GOT3 (cell line): ENCODE measurements around the gene HECTD2.
"Not testable (repeated sequence)": the region's sequence is repeated elsewhere in the genome, so short reads cannot be mapped to it uniquely, and the experiment has no call there.

ENCODE experiments used
- DNase-seq: peaks from one replicate; lab custom pipeline; 2025; ENCODE audit warnings: mixed read lengths; lab: John Stamatoyannopoulos, UW

HECTD2 gene

DNA sequence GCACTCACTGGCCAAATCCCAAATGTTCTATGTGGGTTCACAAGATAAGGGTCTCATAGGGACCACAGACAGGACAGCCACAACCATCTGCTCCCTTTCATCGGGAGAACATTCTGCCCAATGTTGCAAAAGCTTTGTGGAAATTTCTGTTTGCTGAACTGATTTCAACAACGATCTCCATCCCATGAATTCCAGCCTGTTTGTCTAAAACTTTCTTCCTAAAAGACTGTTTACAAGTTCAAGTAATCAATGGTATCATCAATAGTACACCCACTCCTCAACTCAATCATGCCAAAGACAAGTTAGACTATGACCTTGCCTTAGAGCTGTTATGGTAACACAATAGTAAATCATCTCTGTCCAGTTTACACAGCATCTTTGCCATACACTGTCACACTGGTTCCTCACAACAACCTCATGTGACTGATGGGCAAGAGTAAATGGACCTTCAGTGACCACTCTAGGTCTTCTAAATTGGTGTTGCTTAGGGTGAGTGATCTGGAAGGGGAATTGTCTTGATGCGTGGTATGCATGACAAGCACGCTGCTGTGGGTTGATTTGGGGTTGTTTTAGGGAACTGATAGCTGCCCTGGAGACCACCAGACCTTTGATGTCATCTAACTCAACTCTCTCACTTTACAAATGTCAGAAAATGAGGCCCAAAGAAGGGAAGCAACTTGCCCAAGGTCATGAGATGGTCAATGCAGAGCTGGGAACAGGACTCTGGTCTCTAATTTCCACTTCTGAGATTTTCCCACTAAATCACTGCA is 127.7 kb downstream of the HECTD2 start:
- no peak for DNase-seq

DNA sequence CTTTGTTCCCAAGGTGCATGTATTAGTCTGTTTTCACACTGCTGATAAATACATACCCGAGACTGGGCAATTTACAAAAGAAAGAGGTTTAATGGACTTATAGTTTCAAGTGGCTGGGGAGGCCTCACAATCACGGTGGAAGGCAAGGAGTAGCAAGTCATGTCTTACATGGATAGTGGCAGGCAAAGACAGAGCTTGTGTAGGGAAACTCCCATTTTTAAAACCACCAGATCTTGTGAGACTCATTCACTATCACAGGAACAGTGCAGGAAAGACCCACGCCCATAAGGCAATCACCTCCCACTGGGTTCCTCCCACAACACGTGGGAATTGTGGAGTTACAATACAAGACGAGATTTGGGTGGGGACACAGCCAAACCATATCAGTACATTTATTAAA is 129.8 kb downstream of the HECTD2 start:
- no peak for DNase-seq

DNA sequence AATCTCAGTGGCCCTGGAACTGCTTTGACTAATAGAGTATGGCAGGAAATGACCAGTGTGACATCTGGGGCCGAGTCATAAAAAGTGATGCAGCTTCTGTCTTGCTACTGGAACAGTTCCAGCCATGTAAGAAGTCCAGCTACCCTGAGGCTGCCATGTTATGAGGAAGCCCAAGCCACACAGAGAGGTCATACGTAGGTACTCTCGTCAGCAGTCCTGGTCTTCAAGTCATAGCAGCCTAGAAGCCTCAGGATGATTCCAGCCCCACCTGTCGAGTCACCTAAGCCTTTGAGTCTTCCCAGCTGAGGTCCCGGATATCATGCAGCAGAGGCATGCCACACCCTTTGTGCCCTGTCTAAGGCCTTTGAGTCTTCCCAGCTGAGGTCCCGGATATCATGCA is 130.6 kb downstream of the HECTD2 start:
- DNase-seq, result no peak

DNA sequence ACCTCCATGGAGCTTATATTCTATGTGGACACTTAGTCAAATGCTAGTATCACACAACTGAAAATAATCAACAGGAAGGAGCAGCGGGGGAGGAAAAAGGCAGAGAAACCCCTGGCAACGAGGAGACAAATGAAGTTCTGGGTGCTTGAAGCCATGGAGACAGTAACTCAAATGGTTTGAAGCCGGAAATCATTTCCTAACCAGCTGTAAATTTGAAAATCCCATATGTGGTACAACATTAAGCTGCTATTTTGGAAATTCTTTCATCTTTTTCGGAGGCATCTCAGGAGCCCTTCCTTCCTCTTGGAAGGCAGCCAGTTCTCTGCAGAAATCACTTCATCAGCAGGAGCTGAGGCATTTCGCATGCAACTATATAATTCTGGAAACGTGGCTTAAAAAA is 131.3 kb downstream of the HECTD2 start:
- no peak for DNase-seq

DNA sequence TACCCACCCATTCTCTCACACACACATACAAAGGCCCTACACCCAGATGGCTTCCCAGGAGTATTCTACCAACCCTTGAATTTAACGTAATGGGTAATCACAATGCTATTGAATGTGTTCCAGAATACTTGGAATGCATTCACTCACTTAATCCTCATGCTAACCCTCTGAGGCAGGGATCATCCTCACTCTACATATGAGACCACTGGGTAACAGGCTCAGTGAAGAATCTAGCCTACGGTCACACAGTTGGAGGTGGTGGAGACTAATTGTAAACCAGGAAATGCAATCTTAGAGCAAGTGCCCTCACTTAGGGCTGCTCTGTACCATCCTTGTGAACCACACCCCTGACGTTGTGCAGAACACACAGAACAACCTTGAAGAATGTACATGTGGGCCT is 135.2 kb downstream of the HECTD2 start:
- no peak for DNase-seq

DNA sequence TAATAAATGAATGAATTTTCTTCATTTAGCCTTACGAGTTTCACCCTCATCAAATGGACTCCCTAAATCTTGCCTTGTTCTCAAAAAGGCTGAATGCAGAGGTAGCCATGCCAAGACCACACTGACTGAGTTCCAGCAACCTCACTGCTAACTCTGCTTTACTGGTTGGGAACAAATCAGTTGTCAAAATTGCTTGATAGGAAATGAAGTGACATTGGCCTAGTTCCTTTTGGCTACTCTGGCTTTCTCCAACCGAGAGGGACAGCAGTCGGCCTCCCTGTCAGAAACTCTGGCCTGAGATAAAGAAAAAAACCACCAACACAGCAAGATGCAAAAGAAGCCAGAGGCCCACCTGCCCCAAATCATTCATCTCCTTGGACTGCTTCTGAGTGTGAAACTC is 135.7 kb downstream of the HECTD2 start:
- DNase-seq, result no peak

DNA sequence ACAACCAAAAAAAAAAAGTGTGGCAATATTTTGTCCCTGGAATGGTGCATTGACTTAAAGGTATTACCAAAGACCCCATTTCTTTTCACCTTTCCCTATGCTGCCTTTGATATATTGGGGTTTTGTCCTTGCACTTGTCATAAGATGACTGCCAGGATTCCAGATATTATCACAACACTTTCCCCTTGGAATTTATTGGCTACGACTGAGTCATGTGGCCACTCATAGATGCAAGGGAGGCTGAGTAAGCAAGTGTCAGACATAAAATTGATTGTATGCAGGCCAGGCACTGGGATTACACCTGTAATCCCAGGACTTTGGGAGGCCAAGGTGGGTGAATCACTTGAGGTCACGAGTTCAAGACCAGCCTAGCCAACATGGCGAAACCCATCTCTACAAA is 139.1 kb downstream of the HECTD2 start:
- no peak for DNase-seq

DNA sequence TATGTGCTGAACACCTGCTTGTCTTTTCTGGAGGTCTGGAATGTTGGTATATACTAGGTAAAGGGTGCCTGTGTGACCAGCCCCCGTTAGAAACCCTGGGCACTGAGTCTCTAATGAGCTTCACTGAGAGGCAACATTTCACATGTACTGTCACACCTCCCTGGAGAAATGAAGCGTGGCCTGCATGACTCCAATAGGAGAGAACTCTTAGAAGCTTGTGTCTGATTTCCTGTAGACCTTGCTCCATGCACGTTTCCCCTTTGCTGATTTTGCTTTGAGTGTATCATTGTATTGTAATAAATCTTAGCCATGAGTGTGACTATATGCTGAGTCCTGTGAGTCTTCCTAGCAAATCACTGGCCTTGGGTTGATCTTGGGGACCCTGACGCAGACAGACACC is 139.9 kb downstream of the HECTD2 start:
- DNase-seq, result no peak

DNA sequence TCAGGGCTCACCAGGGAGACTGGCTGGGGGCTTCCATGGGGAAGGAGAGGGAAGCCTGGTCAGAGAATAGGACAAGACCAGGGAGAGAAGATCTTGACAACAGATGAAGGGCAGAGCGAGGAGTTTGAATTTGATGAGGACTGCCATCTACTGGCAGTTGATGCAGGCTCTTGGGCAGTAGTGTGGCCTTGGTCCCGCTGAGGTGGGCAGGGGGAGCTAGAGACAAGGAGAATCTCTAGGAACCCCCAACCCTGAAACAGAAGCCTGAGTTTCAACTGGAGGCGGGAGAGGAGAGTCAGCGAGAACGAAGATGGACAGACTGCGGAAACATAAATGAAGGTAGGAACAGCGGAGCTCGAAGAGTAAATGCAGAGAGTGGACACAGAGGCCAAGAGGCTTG is 141.7 kb downstream of the HECTD2 start:
- no peak for DNase-seq

DNA sequence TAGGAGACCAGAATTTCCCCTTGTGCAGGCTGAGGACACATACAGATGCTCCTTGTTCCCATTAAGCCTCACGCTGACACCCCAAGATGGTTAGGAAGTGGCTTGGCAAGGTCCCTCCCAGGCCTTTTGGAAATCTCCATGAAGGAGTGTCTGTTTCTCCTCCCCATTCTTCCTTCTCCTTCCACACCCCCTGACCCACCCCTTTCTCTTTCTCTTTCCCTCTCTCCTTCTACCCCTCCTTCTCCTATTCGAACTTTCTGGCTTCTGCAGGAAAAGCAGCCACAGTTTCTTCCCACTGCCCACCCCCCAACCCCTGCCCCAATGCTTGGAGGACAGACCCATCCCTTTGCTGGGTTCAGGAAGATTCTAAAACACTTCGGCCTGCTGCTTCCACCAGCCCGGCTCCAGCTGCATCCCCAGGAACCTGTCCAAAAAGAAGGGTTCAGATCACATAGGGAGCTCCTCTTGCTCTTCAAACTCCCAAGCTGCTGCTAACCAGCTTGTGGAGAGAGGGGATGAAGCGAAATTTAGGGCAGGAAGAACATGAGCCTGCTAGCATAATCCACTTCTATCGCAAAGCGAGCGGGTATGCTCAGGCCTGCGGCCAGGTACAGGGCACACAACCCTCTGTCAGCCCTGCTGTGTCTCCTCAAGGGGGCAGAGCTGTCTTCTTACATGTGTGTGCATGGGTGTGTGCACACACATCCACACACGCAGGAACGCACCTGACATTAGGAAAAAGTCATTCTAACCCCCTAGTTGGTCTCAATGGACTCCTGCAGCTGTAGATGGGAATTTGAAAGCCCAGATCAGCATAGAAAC is 142.3 kb downstream of the HECTD2 start:
- DNase-seq, result no peak

DNA sequence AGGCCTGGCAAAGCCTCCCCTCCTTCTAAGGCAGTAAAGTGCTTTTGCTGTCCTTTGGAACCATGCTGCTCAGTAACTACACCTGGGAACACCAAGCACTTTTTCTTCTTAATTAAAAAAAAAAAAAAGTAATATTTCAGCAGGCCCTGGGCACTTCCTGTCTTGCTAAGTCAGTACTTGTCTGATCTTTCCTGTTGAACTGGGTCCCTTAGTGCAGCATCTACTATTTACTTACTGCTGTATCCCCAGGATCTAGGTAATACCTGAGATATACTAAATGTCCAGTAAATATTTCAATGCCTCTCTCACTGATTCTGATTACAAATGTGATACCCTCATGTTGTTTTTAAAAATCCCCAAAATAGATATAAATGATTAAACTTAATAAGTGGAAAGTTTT is 145.3 kb downstream of the HECTD2 start:
- DNase-seq, result no peak

DNA sequence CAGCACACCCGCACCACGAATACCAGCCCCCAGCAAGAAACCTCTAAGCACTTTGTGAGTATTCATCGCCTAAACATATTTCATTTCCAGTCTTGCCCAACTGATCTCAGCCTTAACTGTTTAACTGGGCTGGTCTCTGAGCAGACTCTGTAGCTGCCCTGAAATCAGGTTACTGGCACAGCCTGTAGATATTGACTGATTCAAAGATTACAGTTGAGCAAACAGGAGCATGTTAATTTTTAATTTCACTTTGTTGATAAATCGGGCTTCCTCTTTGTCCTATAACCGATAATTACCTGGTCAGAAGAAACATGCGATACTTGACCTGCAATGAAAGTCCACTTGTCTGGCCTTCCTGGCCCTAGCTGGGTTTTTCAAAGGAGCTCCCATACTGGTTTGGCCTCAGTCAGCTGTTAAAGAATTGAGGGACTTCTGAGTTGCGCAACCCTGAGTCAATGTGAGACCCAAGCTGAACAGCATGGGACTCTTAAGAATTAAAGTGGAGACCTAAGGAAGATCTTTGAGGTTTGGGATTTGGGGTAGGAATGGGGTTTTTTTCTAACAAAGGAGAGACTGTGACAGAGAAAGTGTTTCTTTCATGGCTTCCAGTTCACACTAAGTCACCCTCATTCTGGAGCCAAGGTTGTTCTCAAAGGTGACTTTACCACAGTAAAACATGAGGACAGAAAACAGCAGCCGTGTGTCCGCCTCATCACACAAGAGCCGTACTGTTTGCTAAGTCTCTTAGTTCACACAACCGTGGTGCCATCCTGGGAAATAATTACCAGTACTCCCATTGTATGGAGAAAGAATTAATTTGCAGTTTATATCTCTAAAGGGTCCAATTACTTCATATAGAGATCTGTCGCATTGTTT is 146.8 kb downstream of the HECTD2 start:
- DNase-seq, result no peak

DNA sequence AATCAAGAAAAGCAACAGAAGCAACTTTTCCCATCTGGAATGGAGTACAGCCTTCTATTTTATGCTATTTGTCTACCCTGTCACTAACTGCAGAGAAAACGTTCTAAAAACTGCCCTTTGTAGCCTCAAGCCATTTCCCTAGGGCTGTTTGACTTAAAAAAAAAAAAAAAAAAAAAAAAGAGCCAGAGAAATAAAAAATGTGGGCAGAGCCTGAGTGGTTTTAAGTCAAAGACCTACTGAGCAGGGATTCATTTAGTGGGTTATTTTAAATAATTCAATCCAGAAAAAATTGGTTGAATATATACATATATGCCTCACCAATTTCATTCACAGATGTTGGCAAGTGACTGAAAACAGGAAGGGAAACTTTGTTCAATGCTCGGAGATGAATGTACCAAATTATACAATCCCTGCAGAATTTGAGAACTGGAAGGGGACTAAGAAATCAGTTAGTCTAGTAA is 147.5 kb downstream of the HECTD2 start:
- no peak for DNase-seq

DNA sequence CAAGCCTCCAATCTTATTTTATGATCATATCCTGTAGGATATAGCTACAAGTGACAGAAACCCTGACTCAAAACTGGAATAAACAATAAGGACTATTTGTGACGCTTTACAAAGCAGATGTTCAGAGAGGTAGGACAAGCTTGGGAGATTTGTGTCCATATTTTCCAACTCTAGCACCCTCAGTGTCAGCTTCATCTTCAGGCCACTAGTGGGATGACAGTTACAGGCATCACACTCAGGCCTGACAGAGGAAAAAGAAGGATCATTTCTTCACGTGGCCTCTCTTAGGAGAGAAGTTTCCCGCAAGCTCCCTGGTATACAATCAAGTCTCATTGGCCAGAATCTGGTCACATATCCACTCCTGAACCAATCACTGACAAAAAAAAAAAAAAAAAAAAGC is 148.3 kb downstream of the HECTD2 start:
- DNase-seq, result no peak

DNA sequence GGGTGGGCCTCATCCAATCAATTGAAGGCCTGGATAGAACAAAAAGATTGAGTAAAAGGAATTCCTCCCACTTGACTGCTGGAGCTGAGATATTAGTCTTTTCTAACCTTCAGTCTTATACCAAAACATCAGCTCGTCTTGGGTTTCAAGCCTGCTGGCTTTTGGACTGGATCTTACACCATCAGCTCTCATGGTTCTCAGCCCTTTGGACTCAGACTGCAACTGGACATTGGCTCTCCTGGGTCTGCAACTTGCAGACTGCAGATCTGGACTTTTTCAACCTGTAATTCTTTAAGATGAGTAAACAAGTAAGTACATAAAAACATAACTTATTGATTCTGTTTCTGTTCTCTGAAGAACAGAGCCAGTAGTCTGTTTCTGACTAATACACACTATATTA is 149.0 kb downstream of the HECTD2 start:
- DNase-seq, result no peak

DNA sequence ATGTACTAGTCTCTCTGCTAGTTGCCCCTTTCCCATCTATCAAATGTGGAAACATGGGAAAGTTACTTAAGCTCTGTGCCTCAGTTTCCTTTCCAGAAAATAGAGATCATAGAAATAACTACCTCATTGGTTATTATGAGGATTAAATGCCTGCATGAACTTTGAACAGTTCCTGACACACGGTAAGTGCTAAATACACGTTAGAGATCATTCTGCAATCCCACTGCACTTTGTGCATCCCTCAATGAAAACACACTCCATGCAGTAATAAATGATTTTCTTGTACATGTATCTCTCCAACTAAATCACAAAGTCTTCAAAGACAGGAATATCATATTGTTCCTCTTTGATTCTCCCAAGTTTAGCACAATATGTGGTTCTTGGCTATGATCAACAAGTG is 149.6 kb downstream of the HECTD2 start:
- no peak for DNase-seq

DNA sequence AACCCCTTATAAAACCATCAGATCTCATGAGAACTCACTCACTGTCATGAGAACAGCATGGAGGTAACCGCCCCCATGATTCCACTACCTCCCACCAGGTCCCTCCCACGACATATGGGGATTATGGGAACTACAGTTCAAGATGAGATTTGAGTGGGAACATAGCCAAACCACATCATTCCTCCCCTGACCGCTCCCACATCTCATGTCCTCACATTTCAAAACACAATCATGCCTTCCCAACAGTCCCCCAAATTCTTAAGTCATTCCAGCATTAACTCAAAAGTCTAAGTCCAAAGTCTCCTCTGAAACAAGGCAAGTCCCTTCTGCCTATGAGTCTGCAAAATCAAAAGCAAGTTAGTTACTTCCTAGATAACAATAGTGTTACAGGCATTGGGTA is 150.7 kb downstream of the HECTD2 start:
- not testable (repeated sequence) for DNase-seq

DNA sequence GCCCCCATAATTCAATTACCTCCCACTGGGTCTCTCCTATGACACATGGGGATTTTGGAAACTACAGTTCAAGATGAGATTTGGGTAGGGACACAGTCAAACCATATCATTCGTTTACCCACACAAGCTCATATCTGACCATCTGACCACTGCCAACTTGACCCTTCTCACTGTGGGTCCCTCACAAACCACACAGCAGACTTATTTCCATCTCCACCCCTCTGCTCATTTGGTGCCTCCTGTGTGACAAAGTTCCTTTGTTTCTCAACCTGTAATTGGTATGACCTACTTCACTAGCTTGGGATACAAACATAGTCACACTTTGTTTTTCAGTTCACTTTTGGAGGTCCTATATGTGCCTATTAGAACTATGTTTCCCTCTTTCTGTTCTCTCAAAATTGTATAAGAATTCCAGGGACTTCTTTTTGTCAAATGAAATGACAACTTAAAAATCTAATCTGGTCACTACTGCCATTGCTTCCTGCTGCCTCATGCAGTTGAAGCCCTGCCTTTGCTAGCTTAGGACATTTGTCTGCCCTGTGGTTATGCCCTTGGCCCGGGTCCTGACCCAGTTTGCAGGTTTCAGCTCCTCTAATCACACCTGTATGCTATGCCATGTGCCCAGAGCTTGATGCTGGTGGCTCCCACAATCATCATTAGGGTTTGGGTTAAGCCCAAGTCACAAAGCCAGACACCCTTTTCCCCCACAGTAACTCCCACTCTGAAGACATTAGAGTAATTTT is 152.9 kb downstream of the HECTD2 start:
- no peak for DNase-seq

DNA sequence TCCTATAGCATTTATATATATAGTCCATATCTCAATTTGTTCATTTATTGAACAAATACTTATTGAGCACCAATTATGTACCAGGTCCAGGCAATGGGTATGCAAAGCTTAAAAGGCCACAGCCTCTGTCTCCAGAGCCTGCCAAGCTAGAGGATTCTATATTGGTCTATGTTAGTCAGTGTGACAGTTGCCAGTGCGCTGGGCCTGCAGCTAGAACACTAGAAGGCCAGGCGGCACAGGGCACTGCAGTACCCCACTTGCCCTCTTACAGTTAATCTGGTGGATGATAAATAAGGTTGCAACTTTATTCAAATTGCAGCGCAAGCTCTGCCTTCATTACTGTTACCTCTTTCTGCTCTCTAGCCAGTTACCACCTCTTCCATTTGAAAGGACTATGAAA is 153.9 kb downstream of the HECTD2 start:
- no peak for DNase-seq
